ENCODE data around the gene ZBED1.
"Not testable (repeated sequence)": the region's sequence is repeated elsewhere in the genome, so short reads cannot be mapped to it uniquely, and the experiment has no call there.

The ZBED1 gene

GRCh38 chrX:2500803-2501558 is at the start of gene ZBED1, which contains the start of gene DHRSX:
TSS of gene ZBED1 (minus strand) at chrX:2500976. CDS start at chrX:2490719, 10,257 bp downstream.
TSS of gene DHRSX (minus strand) at chrX:2500976. CDS start at chrX:2500925, 51 bp downstream.
- no peak for DNase-seq (ENCODE audit: low spot score)

DNA sequence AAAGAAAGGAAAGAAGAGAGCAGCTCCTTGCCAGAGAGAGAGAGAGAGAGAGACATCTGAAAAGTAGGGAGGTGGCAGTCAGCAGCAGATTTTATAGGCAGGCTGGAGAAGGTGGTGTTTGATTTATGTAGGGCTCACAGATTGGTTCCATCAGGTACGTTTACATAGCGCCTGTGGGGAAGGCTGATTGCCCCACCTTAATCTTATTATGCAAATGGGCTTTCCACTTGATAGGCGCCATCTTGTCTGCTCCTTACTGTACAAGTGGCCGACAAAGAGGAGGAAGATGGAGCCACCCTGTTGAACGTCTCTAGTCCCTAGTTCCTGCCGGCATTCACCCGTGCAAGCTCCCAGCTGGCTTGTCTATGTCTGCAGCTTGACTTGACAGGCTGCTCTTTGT is 49.1 kb upstream of the ZBED1 start:
- no peak for DNase-seq (ENCODE audit: low spot score)

GRCh38 chrX:2548711-2549423 is 48.1 kb upstream of the ZBED1 start:
- no peak for DNase-seq (ENCODE audit: low spot score)

DNA sequence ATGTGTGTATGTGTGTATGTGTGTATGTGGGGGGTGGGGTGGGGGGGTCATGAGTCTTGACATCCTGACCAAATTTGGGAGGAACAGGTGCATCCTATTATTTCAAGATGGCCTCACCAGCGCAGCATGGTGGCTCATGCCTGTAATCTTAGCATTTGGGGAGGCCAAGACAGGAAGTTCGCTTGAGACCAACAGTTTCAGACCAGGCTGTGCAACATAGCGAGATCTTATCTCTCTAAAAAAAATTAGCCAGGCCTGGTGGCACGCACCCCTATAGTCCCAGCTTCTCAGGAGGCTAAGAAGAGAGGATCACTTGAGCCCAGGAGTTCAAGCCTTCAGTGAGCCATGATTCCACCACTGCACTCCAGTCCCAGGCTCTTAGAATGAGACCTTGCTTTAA is 47.0 kb upstream of the ZBED1 start:
- no peak for DNase-seq (ENCODE audit: low spot score)

DNA sequence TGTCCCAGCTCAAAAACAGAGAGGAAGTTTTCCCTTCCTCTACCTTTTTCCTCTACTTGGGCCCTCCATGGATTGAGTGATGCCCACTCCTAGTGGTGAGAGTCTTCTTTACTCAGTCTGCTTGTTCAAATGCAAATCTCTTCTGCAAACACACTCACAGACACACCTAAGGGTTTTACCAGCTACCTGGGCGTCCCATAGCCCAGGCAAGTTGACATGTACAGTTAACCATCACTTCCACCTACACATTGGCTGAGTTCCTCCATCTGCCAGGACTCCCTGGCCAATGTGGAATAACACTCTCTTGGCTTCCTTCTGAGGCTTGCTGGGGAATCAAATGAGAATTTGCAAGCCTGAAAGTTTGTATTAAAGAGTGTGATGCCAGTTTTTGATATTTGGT is 45.7 kb upstream of the ZBED1 start:
- no peak for DNase-seq (ENCODE audit: low spot score)

DNA sequence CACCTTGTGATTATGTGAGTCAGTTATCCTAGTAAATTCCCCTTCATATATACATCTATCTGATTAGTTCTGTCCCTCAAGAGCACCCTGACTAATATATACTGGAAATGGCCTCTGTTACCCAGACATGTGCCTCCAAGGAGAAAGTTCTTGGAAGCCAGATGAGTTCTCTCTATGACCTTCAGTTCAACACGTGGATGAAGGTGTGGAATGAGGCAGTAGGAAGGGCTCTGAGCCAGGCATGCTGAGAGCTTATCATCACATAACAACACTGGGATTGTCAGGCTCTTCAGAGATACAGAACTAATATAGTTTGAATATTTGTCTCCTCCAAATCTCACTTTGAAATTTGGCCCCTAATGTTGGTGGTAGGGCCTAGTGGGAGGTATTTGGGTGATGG is 44.4 kb upstream of the ZBED1 start:
- no peak for DNase-seq (ENCODE audit: low spot score)

GRCh38 chrX:2542826-2543521 is 42.2 kb upstream of the ZBED1 start:
- DNase-seq (ENCODE audit: low spot score), result no peak

GRCh38 chrX:2541603-2542002 is 40.8 kb upstream of the ZBED1 start:
- no peak for DNase-seq (ENCODE audit: low spot score)

DNA sequence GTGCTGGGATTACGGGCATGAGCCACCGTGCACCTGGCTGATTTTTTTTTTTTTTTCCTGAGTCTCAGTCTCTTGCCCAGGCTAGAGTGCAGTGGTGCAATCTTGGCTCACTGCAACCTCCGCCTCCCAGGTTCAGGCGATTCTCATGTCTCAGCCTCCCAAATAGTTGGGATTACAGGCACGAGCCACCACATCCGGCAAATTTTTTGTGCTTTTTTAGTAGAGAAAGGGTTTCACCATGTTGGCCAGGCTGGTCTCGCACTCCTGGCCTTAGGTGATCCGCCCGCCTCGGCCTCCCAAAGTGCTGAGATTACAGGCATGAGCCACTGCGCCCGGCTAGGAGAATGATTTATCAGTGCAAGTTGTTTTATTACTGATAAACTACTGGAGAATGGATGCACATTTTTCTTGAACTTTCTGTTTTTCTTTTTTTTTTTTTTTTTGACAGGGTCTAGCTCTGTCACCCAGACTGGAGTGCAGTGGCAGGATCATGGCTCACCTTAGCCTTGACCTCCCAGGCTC is 39.7 kb upstream of the ZBED1 start:
- DNase-seq (ENCODE audit: low spot score), result no peak

DNA sequence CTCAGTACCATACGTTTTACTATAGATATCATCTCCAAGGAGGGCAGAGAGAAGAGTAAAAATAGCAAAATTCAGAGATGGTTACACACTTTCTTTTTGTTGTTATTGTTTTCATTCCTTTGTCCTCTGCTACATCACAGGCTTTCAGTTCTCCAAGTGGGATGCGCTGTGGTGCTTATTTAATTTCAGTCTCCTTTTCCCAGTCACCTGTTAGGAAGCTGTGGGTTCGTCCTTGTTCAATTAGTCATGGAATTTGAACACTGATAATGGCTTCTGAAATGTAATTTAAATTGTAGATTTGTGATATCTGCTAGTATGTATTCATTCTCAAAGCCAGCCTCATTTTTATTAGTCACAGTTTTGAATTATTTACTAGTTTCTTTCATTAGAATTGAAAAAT is 38.8 kb upstream of the ZBED1 start:
- no peak for DNase-seq (ENCODE audit: low spot score)

DNA sequence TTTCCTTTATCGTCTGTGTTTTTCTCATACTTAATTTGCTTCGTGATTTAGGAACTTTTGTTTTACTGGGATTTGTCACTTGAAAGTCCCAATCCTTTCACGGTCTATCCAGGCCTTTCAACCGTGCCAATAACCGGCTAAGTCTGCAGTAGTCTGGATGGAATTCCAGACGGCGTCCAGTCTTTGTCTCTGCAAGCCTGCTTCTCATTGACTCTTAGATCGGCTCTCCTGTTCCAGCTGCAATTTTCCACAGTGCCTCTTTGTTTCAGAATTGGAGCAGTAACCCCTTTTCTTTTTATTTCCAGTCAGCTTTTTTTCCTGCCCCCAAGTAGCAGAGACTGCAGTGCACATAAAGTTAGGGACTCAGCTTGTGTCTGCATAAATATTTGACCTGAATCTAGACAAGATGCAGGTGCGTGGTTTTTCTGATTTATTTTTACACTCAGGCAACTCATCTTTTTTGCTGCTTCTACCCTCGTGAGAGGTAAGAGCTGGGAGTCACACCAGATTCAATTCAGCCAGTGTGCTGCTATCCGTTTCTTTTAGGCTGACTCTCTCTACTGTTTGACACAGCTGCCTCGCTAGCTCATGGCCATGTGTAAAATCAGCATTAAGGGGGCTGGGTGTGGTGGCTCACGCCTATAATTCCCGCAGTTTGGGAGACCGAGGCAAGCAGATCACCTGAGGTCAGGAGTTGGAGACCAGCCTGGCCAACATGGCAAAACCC is 37.4 kb upstream of the ZBED1 start:
- DNase-seq (ENCODE audit: low spot score), result peak; percentile 50

DNA sequence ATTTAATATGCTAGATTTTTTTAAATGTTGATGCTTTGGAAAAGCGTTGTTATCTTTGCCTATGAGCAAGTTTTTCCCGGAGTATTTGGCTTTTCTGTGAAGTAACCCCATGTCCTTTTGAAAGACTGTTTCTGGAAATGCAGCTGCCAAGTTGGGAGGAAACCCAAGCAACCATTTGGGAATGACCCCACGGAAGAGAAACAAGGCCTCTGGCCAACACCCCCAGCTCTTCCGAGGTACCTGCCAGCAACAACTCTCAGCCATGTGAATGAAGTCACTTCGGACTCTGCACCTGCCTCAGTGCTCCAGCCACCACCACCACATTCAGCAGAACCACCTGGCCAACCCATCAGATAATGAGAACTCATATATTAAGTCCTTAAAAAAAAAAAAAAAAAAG is 36.2 kb upstream of the ZBED1 start:
- peak; percentile 7 for DNase-seq (ENCODE audit: low spot score)

DNA sequence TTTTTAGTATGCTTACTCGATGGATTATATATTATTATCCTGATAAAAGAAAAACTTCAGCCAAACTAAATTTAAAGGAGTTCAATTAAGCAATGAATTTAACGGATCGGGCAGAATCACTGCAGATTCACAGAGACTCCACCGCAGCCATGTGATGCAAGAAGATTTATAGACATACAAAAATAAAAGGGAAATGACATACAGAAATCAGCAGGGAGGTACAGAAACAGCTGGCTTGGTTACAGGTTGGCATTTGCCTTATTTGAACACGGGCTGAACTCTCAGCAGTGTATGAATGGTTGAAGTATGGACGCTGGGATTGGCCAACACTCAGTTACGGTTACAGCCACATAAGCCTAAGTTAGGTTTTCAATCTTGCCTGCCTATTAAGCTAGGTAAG is 35.4 kb upstream of the ZBED1 start:
- DNase-seq (ENCODE audit: low spot score), result no peak

- not testable (repeated sequence) for DNase-seq (ENCODE audit: low spot score)
These were observed 33.7 kb upstream of the ZBED1 start for GRCh38 chrX:2534261-2535021.

GRCh38 chrX:2533424-2533823 is 32.6 kb upstream of the ZBED1 start:
- no peak for DNase-seq (ENCODE audit: low spot score)

GRCh38 chrX:2526390-2526789 is 25.6 kb upstream of the ZBED1 start:
- no peak for DNase-seq (ENCODE audit: low spot score)

- no peak for DNase-seq (ENCODE audit: low spot score)
These were observed 23.1 kb upstream of the ZBED1 start for GRCh38 chrX:2523911-2524310.

DNA sequence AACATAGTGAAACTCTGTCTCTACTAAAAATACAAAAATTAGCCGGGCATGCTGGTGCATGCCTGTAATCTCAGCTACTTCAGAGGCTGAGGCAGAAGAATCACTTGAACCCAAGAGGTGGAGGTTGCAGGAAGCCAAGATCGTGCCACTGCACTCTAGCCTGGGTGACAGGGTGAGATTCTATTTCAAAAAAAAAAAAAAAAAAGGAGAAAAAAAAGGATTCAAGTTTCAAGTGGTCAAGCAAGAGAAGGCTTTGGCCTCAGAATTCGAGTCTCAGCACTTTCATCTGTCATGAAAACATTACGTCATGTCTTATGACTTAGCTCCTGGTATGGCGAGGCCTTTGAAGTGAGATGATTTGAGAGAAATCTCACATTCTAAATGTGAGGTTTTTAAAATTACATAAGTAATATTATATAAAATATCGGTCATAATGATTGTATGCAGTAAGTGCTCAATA is 21.2 kb upstream of the ZBED1 start:
- no peak for DNase-seq (ENCODE audit: low spot score)

GRCh38 chrX:2521092-2521926 is 20.5 kb upstream of the ZBED1 start:
- DNase-seq (ENCODE audit: low spot score), result no peak

DNA sequence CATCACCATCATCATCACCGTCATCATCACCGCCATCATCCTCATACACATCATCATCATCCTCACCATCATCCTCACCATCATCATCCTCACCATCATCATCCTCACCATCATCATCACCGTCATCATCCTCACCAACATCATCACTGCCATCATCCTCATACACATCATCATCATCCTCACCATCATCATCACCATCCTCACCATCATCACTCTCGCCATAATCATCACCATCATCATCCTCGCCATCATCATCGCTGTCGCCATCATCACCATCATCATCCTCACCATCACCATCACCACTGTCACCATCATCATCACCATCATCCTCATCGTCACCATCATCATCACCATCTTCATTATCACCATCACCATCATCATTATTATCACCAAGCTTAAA is 19.8 kb upstream of the ZBED1 start:
- no peak for DNase-seq (ENCODE audit: low spot score)
